Sigmoid colon (tissue), 7 donors: ENCODE data around the gene KPNA6. TPM values are rescaled to one million over a fixed set of nuclear protein-coding genes. Genes with fewer than 3 reads are reported as not detected.
"Not testable (repeated sequence)": the region's sequence is repeated elsewhere in the genome, so short reads cannot be mapped to it uniquely, and the experiment has no call there.

Experiments
- DNase-seq: peaks from one replicate; pipeline ENCODE4 v3.0.0-alpha.2; 2019
- H3K27ac ChIP-seq, 4 donors: fragments of 200-600 bp; sonication (generic); one replicate each; pipeline ENCODE4 v1.5.1; 2016 to 2019; ENCODE audit warnings: mild to moderate bottlenecking in 1 of 4
- H3K27me3 ChIP-seq, 3 donors: fragments of 200-600 bp; sonication (generic); one replicate each; pipeline ENCODE4 v1.5.1; 2019; ENCODE audit warnings: mild to moderate bottlenecking in 1 of 3
- H3K36me3 ChIP-seq, 4 donors: fragments of 200-600 bp; sonication (generic); one replicate each; pipeline ENCODE4 v1.5.1; 2016 to 2019
- H3K4me1 ChIP-seq, 4 donors: fragments of 200-600 bp; sonication (generic); one replicate each; pipeline ENCODE4 v1.5.1; 2017 to 2019
- H3K4me3 ChIP-seq, 4 donors: fragments of 200-600 bp; sonication (generic); one replicate each; pipeline ENCODE4 v1.5.1; 2017 to 2019; ENCODE audit warnings: mild to moderate bottlenecking in 2 of 4, moderate library complexity in 1 of 4
- H3K9me3 ChIP-seq, 4 donors: fragments of 200-600 bp in 3 of 4; sonication (generic) in 3 of 4; one replicate each; pipeline versions ENCODE4 v1.5.1 to v1.6.1; 2013 to 2019
- EP300 ChIP-seq, 4 donors: sonication (generic); formaldehyde crosslinking; IDR thresholded peaks; one replicate each; pipeline ENCODE4 v1.6.1; 2017; ENCODE audit warnings: antibody characterized with exemption in 4 of 4
- POLR2A ChIP-seq, 2 donors: fragments of 450-650 bp; IDR thresholded peaks; one replicate each; pipeline ENCODE4 v1.6.1; 2016; ENCODE audit warnings: antibody characterized with exemption in 2 of 2, mild to moderate bottlenecking in 2 of 2, moderate library complexity in 2 of 2
- POLR2AphosphoS5 ChIP-seq, 4 donors: sonication (generic); formaldehyde crosslinking; IDR thresholded peaks; one replicate each; pipeline ENCODE4 v1.6.1; 2017; ENCODE audit warnings: antibody characterized with exemption in 4 of 4
- WGBS, 2 donors: extraction: QIAGEN DNeasy Blood & Tissue Kit; methylation state at CpG; one replicate each; pipeline ENCODE4 v1.1.7; 2013; 5-methylcytosine and 5-hydroxymethylcytosine counted together
- intact Hi-C: fragments of 100-400 bp; cut with DNase I; formaldehyde crosslinking; loops from one replicate; pipeline ENCODE4 v1.15.1; 2023
- polyA plus RNA-seq, 3 donors: library from polyadenylated mRNA; stranded (reverse); fragments of 200-250 nt; gene quantifications; one replicate each; pipeline ENCODE4 v1.2.3, GENCODE V29; 2013
- total RNA-seq, 4 donors: library from RNA; depleted of rRNA; stranded (reverse); fragments of >200 nt; gene quantifications; one replicate each; pipeline ENCODE4 v1.1.0, GENCODE V29; 2016
- TF ChIP-seq, protein P1 (sequence below), 4 experiments: fragments of 450-650 bp in 3 of 4; fragments of 200-600 bp in 1 of 4; IDR thresholded peaks; one replicate each; pipeline ENCODE4 v1.5.1; 2016 to 2019; ENCODE audit warnings: antibody characterized with exemption in 4 of 4, mild to moderate bottlenecking in 3 of 4, moderate library complexity in 2 of 4
- donor health status: healthy with polysubstance abuse.
- donor health status: Bipolar disorder and iron deficiency.
- donor health status: healthy.

The KPNA6 gene
- total and polyA plus RNA-seq, 7 donors, result 6.0 to 47.0 (median 33.4) TPM

- H3K4me3 ChIP-seq, result no peak overlapping the region
- H3K27me3 ChIP-seq, result no peaks in the 10 kb centered on the region
- H3K27ac ChIP-seq, result peak overlapping the region in 2 of 4 donors; percentile 28 to 41
- peaks cover 0 to 18% (median 3%) of the 10 kb centered on the region in 4 donors for H3K36me3 ChIP-seq
- TF ChIP-seq POLR2AphosphoS5 (IDR thresholded peaks at IDR 0.05) (no peak), POLR2A (IDR thresholded peaks at IDR 0.05) (no peak), EP300 (IDR thresholded peaks at IDR 0.05) (no peak)
- TF ChIP-seq, protein P1, sequence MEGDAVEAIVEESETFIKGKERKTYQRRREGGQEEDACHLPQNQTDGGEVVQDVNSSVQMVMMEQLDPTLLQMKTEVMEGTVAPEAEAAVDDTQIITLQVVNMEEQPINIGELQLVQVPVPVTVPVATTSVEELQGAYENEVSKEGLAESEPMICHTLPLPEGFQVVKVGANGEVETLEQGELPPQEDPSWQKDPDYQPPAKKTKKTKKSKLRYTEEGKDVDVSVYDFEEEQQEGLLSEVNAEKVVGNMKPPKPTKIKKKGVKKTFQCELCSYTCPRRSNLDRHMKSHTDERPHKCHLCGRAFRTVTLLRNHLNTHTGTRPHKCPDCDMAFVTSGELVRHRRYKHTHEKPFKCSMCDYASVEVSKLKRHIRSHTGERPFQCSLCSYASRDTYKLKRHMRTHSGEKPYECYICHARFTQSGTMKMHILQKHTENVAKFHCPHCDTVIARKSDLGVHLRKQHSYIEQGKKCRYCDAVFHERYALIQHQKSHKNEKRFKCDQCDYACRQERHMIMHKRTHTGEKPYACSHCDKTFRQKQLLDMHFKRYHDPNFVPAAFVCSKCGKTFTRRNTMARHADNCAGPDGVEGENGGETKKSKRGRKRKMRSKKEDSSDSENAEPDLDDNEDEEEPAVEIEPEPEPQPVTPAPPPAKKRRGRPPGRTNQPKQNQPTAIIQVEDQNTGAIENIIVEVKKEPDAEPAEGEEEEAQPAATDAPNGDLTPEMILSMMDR (IDR thresholded peaks at IDR 0.05), result no peak
- intact Hi-C loops, result no loop called here
- 92% methylated on average over 9 of the region's 9 CpGs for WGBS, 2 donors
- peaks cover 0 to 19% (median 16%) of the 10 kb centered on the region in 4 donors for H3K4me1 ChIP-seq
- DNase-seq, result no peak
- H3K9me3 ChIP-seq, result no peaks in the 10 kb centered on the region
Observed at GRCh38 chr1:32150847-32151246, 43.0 kb downstream of the KPNA6 start.

DNA sequence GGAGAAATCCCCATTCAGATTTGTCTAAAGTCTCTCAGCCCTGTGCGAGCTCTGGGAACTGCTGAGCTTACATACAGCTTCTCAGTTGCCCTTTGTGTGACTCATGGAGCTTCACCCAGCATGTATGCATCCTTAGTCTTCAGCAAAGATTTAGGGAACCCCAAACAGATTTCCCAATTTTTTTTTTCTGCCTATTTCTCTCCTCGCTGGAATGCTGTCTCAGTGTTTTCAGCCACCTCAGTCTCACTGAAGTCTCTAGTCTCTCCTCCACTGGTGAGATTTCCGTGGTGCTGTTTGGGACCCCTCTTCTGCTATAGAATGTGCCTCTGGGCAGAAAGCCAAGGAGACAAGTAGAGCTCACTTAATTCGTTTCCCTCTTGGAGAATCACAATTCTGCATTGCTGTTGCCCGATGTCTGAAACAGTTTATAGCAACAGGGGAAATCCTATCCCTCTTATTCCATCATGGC is 43.5 kb downstream of the KPNA6 start:
- Histone ChIP-seq H3K9me3 (no peaks in the 10 kb centered on the region), H3K27ac (peak overlapping the region in 2 of 4 donors; percentile 28 to 41), H3K4me1 (peaks cover 0 to 19% (median 16%) of the 10 kb centered on the region in 4 donors), H3K36me3 (peaks cover 0 to 23% (median 8%) of the 10 kb centered on the region in 4 donors), H3K4me3 (no peak overlapping the region), H3K27me3 (no peaks in the 10 kb centered on the region)
- 71 to 78% methylated on average over 5 of the region's 5 CpGs for WGBS, 2 donors
- TF ChIP-seq POLR2AphosphoS5 (IDR thresholded peaks at IDR 0.05), result no peak
- TF ChIP-seq POLR2A (IDR thresholded peaks at IDR 0.05), result no peak
- no peak for TF ChIP-seq EP300 (IDR thresholded peaks at IDR 0.05)
- TF ChIP-seq, protein P1 (IDR thresholded peaks at IDR 0.05), result no peak
- intact Hi-C loops, result no loop called here
- DNase-seq, result no peak

DNA sequence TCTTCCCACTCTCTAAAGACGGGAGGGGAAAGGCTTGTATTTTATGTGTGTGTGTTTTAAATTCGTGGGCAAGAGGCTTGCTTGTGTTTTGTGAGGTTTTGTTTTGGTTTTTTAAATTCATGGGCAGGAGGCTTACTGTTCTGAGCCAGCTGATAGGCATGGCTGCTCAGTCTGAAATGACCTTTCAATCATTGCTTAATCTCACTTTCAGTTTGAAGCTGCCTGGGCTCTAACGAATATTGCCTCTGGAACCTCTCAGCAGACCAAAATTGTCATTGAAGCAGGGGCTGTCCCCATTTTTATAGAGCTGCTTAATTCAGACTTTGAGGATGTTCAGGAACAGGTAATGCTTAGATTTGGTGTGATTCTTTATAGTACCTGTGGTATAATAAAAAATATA is 51.3 kb downstream of the KPNA6 start:
- no peaks in the 10 kb centered on the region for H3K27me3 ChIP-seq
- no peak for DNase-seq
- no peak overlapping the region for H3K27ac ChIP-seq
- no peaks in the 10 kb centered on the region for H3K4me1 ChIP-seq
- H3K9me3 ChIP-seq, result no peaks in the 10 kb centered on the region
- intact Hi-C loops, result no loop called here
- peaks cover 43 to 95% (median 65%) of the 10 kb centered on the region in 4 donors for H3K36me3 ChIP-seq
- 76 to 81% methylated on average over 3 of the region's 3 CpGs for WGBS, 2 donors
- no peak for TF ChIP-seq EP300 (IDR thresholded peaks at IDR 0.05)
- no peak for TF ChIP-seq POLR2A (IDR thresholded peaks at IDR 0.05)
- no peak for TF ChIP-seq POLR2AphosphoS5 (IDR thresholded peaks at IDR 0.05)
- TF ChIP-seq, protein P1 (IDR thresholded peaks at IDR 0.05), result no peak
- no peak overlapping the region for H3K4me3 ChIP-seq

DNA sequence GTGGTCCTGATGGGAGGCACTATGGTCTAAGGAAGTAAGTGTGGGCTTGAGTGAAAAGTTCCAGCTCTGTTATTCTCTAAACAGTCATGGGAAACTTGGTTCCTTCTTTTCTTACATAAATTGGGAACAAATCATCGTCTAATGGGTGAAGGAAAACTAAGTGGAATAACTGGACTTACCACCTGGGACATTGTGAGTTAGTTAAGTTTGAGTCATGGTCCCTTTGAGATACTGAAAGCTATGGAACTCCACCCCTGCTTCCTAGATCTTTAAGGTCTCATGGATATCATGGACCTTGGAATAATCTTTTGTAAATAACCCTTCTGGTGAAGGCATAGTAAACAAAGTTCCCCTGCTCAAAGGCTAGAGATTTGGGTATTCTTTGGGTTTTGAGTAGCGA is 55.5 kb downstream of the KPNA6 start:
- TF ChIP-seq POLR2A (IDR thresholded peaks at IDR 0.05) (no peak), POLR2AphosphoS5 (IDR thresholded peaks at IDR 0.05) (no peak), EP300 (IDR thresholded peaks at IDR 0.05) (no peak)
- TF ChIP-seq, protein P1 (IDR thresholded peaks at IDR 0.05), result no peak
- intact Hi-C loops, result no loop called here
- no peaks in the 10 kb centered on the region for H3K27me3 ChIP-seq
- no peaks in the 10 kb centered on the region for H3K4me1 ChIP-seq
- WGBS, 2 donors, result 90 to 93% methylated on average over 2 of the region's 2 CpGs
- H3K36me3 ChIP-seq, result peaks cover 42 to 99% (median 57%) of the 10 kb centered on the region in 4 donors
- H3K27ac ChIP-seq, result no peak overlapping the region
- DNase-seq, result no peak
- H3K9me3 ChIP-seq, result no peaks in the 10 kb centered on the region
- H3K4me3 ChIP-seq, result no peak overlapping the region

- 97 to 98% methylated on average over 10 of the region's 10 CpGs for WGBS, 2 donors
- intact Hi-C loops, H3K9me3 ChIP-seq, H3K27ac ChIP-seq, DNase-seq, H3K4me3 ChIP-seq, H3K27me3 ChIP-seq, H3K4me1 ChIP-seq: not testable (repeated sequence)
- H3K36me3 ChIP-seq, result peaks cover 37 to 99% (median 60%) of the 10 kb centered on the region in 4 donors
Observed at GRCh38 chr1:32165633-32166032, 57.8 kb downstream of the KPNA6 start.
